ENCODE measurements around the gene SRRM2.

Gene SRRM2

DNA sequence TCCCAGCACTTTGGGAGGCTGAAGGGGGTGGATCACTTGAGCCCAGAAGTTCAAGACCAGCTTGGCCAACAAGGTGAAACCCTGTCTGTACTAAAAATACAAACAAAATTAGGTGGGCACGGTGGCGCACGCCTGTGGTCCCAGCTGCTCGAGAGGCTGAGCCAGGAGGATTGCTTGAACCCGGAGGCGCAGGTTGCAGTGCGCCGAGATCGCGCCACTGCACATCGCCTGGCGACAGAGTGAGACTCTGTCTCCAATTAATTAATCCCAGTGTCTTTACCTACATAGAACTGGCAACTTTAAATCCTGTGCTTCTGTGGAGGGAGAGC, 26.2 kb downstream of the SRRM2 start:
- DNase-seq: no peak

- DNase-seq: no peak
Measured at GRCh38 chr16:2779151-2779920, 26.9 kb downstream of the SRRM2 start.

DNA sequence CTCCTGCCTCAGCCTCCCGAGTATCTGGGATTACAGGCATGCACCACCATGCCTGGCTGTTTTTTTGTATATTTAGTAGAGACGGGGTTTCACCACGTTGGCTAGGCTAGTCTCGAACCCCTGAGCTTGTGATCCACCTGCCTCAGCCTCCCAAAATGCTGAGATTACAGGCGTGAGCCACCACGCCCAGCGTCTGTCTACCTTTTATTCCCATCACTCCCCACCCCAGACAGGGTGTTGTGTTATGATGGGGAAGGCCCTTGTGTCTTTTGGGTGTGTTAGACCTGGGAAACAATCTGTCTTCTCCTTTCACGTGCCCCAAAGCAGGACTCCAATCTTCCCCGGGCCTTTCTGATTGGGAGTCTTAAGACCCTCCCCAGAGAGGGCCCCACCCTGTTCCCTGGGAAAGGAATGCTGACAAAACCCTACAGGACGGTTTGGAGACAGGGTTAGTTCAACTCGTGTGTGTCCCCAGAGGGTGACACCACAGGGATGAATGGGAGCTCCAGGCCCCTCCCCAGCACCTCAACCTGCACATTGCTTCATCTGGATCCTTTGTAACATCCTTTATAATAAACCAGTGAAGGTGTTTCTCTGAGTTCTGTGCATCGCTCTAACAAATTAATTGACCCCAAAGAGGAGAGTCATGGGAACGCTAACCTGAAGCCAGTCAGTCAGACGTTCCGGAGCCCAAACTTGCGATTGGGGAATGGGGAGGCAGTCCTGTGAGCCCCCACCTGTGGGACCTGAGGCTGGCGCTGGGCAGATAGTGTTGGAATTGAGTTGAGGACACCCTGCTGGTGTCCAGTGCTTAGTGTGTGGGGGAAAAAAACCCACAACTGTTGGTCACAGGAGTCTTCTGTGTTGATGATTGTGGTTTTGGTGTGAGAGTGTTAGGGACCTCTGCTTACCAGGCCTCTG, 27.8 kb downstream of the SRRM2 start:
- no peak for DNase-seq

DNA sequence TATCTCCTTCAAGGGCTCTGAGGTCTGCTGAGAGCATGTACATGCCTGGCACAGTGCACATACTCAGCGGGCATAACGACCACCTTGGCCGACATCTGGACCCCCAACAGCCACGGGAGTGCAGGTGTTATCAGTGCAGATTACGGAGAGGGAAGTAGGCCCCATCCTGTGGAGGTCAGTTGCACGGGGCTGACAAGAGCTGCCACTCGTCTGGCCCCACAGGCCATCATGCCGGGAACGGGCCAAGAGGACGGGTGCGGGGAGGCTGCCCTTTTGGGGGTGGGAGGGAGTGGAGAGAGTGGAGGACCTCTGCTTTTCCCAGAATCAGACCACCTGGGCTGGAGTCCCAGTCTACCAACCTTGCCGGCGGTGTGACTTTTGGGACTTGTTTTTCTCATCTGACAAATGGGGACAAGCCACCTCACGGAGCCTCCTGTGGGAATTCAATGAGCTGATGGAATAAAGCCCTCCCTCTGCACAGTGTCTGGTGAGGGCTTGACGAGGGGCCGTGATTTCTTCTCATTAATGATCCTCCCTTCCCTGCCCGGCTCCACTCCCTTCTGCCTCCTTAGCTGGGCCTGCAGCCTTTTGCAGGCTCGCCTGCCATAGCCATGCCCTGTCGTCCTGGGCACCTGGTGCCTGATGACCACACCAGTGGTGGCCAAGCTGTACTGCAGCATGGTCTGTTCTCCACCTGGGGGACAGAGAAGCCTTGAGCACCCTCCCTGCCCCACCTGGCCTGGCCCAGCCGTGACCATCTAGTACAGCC, 30.3 kb downstream of the SRRM2 start:
- no peak for DNase-seq

DNA sequence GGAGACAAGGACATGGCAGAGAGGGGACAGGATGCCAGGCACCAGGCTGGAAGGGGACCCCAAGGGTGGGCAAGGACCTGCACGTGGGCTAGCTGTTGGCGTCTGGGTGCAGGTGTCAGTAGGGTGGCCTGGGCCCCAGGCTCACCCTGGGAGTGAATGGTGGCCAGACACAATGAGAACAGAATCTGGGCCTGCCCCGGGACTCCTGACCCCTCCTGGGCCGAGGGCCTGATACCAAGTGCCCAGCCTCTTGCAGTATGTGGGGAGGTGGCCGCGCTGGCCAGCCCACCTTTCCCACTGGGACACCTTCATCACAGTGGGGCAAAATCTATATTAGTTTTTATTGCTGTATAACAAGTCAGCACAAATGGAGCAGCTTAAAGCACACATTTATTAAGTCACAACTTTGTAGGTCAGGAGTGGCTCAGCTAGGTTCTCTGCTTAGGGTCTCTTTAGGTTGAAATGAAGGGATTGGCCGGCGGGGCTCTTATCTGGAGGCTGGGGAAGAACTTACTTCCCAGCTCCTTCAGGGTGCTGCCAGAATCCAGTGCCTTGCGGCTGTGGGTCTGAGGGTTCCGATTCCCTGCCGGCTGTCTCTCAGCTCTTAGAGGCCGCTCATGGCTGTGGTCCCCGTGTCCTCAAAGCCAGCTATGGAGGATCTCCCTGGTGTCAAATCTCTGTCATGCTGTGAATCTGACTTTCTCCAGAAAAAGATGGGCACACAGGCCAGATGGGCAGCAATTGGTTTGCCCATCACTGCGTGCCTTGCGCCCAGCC, 31.3 kb downstream of the SRRM2 start:
- DNase-seq: no peak

GRCh38 chr16:2784358-2785100, 32.1 kb downstream of the SRRM2 start:
- no peak for DNase-seq

DNA sequence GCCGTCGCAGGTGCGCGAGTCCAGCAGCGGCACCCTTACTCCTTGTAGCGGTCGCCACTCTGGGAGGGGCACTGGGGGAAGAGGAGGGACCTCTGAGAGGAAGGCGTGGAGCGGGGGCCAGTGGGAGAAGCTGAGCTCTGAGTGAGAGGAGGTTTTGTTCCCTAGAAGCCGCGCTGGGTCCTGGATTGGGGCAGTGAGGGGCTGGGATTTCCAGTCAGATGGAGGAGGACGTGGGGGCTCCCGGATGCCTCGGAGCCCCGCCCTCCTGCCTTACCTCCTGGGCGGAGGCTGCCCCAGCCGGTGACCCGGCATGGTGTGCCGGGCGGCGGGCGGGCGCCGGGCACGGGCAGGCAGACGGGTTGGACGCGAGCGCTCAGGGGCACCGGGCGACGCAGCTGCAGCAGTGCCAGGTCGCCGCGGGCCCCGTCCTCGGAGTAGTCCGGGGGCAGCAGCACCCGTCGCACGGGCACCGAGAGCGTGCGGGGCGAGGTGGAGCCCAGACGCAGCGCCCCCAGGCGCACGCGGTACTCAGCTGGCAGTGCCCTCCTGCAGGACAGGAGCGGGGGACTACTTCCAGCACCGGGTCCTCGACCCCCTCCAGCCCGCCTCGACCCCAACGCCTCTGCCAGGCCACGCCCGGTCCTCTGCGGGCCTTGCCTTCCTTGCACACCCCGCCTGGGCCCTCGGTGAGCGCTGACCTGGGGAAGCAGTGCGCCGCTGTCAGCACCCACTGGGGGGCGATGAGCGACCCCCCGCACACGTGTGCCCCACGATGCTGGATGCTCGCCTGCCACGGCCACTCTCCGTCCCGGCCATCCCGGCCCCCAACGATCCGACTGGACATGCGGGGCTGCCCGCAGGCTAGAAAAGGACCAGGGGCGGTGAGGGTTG, 32.9 kb downstream of the SRRM2 start:
- no peak for DNase-seq

- no peak for DNase-seq
Measured at GRCh38 chr16:2786061-2786825, 33.8 kb downstream of the SRRM2 start.

DNA sequence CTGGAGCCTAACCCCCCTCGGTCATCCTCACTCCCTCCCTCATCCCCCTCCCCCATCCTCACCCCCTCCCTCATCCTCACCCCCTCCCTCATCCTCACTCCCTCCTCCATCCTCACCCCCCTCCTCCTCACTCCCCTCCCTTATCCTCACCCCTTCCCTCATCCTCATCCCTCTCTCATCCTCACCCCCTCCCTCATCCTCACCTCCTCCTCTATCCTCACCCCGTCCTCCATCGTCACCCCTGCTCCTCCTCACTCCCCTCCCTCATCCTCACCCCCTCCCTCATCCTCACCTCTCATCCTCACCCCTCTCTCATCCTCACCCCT, 34.4 kb downstream of the SRRM2 start:
- DNase-seq: no peak

DNA sequence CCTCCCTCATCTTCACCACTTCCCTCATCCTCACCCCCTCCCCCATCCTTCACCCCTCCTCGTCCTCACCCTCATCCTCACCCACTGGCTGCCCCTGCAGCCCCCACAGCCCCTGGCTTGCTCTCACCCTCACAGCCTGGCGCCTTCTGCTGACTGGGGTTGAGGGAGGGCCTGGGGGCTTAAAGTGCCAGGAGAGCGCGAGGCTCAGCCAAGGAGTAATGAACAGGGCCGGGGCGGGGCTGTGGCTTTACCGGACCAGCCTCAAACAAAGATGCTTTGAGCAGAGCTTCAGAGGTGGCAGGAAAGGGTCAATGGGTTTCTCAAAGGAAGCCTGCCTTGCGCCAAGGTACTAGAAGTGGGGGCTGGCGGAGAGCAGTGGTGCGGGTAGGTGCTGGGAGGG, 35.0 kb downstream of the SRRM2 start, which contains the start of gene PRSS33:
PRSS33 (minus strand) TSS at position 155 of the 400 bp plus-strand sequence. CDS start 1,013 bp downstream, outside the sequence.
- no peak for DNase-seq

DNA sequence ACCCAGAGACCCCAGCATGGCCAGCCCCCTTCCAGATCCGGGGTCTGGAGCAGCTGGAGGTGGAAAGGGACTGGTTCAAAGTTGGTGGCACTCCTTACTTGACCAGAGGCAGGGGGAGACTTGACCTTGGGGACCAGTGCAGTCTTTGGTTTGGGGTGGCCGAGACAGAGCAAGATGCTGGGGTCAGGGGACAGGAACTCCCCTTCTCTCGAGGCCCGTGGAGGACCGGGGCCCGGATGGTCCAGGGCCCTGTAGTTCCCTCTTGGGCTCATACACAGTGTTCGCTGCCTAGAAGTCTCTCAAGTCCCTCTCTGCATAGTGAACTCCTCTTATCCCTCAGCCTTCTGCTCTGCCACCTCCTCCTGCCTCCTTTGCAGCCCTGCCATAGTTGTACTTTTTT, 35.5 kb downstream of the SRRM2 start:
- no peak for DNase-seq

DNA sequence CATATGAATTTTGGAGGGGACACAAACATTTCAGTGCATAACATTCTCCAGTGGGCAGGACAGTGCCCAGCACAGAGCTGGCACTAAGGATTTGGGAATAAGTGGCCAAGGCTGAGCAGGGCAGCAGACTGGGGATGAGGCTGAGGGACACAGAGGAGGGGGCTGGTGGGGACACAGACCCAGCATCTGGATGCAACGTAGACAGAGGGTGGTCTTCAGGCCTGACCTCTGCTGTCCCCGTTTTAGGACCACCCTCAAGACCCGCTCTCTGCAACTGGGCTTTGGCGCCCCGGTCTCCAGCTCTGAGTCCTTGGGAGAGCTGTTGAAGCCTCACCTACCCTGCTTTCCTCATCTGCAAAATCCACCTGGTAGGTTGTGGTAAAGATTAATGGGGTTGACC, 38.2 kb downstream of the SRRM2 start:
- DNase-seq: no peak

- no peak for DNase-seq
Measured at GRCh38 chr16:2791174-2791573, 38.7 kb downstream of the SRRM2 start.

GRCh38 chr16:2792940-2793339, 40.5 kb downstream of the SRRM2 start:
- no peak for DNase-seq

GRCh38 chr16:2795395-2796143, 43.1 kb downstream of the SRRM2 start:
- DNase-seq: no peak

DNA sequence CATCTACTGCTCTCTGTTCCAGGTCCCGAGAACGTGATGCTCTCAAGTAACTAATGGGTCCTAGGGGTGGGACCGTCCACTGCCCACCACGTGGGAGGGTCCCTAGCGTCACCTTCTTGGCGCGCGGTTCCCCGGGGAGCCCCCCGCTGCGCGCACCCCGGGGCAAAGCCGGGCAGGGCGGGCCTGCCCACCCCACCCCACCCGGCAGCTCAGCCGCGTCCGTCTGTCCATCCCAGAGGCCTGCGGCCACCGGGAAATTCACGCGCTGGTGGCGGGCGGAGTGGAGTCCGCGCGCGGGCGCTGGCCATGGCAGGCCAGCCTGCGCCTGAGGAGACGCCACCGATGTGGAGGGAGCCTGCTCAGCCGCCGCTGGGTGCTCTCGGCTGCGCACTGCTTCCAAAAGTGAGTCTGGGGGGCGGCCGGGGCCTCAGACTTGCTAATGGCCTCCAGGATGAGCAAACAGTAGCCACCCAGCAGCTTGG, 46.3 kb downstream of the SRRM2 start:
- DNase-seq: no peak

- no peak for DNase-seq
Measured at GRCh38 chr16:2799205-2799858, 46.9 kb downstream of the SRRM2 start.

DNA sequence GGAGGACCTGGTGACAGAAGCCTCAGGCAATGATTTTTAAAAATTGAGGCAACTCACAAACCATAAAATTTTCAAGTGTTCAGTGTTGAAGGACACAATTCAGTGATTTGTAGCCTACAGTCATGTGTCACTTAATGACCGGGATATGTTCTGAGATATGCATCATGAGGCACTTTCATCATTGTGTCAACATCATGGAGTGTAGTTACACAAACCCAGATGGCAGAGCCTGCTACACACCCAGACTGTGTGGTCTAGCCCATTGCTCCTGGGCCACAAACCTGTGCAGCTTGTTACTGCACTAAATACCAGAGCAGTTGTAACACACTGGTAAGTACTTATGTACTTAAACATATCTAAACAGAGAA, 47.4 kb downstream of the SRRM2 start:
- DNase-seq: no peak

Data from NCI-H510A treated with DMSO at 0.1 percent for 48 hours (cell line).